HG03460 (cell line): ENCODE data around the gene DDX20.

Experiments
- ATAC-seq: cut with Tn5 transposase; IDR thresholded peaks from one replicate; pipeline ENCODE4 v1.9.1; 2021; ENCODE audit not compliant: unreplicated experiment

The DDX20 gene

DNA sequence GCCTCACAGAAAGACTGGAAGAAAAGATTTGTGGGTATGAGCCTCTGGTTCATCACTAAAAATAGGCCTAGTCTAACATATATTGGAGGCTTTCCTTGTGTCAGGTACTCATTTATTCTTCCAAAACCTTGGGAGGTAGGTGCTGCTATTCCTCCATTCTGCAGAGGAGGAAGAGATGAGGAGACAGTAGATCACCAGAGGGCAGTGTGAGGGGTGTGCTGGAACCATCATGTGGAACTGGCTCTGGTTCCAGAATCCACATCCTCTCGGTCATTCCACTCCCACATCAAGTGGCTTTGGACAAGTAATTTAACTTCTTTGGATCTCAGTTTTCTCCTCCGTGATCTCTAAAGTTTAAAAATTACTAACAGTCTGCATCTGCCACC lies 9.1 kb upstream of the DDX20 start:
- no peak for ATAC-seq

DNA sequence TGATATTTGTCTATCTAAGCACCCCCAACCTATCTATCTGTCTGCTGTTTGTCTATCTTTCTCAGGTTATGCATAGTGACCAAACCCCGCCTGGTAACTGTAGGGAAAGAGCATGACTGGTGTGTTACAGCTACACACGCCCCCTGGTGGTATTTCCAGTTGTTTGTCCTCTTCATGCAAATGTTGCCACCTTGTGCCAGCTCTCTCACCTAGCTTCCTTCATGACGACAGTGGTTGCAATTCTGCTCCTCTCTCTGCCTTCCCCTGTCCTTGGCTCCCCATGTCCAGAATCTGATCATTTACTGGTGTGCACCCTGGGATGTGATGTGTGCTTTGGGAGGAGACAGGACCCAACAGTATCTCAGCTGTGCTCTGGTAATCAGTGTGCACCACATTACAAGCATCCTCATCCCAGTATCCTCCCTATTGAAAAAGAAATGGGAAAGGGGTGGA lies 8.4 kb upstream of the DDX20 start:
- ATAC-seq, result no peak

DNA sequence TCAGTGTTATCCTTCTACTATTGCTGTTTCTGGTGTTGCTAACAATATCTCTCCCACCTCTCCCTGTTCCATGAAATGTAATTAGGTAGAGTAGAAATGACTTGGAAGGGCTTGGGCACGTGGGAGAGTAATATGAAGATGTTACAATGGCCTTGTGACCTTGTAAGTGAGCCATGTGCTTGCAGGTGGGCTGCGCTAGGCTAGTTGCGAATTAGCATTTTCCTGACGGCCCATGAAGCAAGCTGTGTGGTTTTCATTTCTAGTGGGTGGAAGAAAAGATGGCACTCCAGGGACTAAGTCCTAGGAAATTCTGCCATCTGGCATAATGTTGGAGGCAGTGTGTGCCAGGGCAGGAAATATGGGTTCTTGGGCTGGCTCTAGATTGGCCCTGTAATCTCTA lies 7.8 kb upstream of the DDX20 start:
- ATAC-seq, result no peak

DNA sequence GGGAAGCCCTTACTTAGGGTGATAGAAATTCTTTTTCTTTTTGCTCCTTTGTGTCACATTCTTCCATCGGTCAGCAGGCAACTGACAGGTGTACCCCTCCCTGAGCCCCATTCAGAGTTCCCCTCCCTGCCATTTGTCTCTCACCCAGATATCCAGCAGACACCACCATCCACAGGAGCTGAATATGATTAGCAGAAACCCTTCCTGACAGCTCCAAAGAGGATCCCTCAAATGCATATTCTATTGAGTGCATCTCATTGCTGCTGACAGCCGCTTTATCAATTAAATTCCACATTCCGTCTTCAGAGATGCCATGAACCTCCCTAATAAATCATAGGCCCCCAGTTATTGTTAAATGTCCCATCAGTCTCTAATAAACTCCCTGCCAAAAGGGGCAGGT lies 6.1 kb upstream of the DDX20 start:
- no peak for ATAC-seq

DNA sequence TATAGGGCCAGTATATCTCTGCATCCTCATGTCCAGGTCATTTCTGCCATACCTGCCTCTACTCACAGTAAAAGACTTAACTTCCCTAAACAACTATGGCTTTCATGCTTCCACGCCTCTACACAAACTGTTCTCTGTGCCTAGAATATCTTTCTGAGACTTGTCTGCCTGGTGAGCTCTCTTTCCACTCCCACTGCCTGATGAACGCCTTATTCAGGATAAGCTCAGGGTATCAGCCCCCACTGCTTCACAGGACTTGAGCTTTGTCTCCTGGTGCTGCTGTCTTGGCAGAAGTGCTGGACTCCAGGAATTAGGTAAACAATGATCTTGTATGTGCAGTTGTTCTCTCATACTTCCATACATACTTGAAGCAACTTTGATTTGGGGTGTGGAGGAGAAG lies 4.8 kb upstream of the DDX20 start:
- ATAC-seq, result no peak

DNA sequence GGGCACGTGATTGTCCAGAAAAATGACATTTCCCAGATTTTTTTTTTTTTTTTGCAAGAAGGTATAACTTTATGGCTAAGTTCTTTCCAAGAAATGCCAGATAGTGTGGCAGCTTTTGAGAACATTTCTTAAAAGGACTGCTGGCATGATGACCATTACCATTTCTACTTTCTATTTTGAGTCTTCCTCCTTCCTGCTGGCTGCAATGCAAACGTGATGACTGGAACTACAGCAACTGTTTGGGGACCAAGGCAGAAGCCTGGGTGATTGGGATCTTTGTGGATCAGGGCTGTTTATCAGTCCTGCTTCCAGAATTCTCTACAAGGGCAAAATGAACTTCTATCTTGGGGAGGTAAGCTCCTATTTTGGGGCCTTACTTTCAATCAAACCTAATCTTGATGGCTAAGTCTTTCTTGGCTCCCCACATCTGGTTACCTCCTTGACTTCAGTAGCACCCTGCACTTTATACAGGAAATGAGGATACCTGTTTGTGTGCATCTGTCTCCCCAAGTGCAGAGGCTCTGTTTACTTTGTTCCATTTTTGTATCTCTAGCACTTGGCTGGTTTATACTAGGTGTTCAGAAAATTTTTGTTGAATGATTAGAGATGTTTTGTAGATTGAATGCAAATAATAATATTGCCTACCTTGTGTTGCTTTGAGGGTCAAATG lies 3.7 kb upstream of the DDX20 start:
- no peak for ATAC-seq

DNA sequence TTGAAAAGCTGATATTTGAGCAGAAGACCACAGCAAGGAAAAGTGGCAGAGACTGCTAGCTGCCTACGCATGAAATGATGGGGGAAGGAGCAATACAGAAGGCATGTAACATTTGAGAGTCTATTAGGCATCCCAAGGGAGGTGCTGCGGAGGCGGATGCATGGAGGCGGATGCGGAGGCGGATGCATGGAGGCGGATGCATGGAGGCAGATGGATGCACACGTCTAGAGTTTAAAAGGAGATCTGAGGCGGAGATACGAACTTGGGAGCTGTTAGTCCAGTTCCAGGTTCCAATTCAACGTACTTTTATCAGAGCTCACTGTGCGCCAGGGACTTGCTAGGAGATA lies 744 bp upstream of the DDX20 start:
- ATAC-seq, result peak; percentile 11

DNA sequence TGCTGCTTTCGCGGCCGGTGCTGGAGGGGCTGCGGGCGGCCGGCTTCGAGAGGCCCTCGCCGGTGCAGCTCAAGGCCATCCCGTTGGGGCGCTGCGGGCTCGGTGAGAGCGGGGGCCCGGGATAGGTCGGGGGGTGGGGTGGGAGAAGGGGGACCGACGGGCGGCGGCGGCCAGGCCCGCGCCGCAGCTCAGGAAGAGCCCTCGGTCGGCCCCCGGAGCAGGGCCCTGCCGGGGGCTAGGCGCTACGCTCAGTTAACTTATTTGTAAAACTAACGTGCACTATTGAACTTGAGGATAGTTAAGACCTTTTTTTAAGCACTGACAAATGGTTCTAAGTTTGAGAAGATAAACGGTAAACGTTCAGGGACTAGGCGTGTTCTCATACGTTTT lies 418 bp downstream of the DDX20 start:
- peak; percentile 4 for ATAC-seq

DNA sequence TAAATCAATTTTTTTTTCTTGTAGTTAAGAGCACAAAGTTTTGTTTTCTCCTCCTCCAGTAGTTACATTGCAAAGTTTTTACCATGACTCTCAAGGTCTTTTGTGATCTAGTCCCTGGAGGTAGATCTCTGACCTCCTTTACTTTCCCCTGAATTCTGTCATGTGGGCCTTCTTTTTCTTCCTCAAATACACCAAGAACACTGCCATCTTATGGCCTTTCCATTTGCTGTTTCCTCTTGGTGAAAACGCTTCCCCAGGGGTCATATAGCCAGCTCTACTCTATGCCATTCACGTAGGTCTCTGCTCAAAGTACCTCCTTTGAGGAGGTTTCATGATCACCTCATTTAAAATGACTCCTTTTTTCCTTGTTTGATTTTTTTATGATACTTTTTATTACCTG lies 2.7 kb downstream of the DDX20 start:
- ATAC-seq, result no peak

DNA sequence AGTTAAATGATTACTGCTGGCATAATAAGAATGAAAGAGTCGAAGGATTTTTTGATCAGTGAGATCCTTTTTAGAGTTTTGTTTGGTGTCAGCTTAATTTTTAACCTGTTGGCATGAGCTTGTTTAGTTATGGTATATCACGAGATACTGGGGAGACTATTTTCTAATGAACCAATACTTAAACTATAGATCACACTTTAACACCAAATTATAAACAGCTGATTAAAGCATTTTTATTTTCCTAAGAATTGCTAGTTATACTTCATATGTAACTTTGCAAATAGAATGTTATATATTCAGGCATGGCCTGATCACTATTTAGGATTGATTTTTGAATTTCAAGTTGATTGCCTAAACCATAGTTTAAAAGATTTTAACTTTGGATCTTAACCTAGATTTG lies 6.0 kb downstream of the DDX20 start:
- no peak for ATAC-seq

DNA sequence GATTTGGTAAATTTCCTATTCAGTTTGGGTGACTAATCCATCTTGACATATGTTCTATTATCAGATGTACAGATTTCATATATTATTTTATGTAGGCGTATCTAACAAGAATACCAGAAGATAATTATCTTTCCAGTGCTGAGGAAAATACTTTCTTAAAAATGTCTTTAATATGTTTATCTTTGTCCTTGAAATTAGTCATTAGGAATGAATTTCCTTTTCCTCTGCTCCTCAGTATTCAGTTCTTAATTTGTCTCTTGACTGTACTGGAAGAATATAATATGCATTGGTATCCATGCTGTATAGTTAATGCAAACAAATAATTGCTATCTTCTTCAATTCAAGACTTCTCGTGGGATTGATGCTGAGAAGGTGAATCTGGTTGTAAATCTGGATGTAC lies 6.6 kb downstream of the DDX20 start:
- no peak for ATAC-seq

DNA sequence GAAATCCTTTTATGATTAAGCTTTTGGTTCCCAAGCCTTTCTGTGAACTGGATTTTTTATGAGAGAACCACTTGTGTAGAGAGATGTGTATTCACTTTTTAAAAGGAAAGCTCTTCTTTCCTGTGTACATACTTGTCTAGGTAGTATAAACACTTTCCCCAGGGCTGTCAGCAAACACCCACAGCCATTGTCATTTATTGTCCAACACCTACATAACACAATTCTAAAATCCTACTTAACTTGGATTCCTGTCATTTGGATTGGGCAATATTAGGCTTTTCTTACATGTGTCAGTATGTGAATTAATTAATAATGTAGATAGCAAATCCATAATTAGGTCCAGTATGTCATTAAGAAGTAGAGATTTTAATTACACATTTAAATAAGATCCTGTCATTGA lies 12.3 kb downstream of the DDX20 start:
- ATAC-seq, result no peak

DNA sequence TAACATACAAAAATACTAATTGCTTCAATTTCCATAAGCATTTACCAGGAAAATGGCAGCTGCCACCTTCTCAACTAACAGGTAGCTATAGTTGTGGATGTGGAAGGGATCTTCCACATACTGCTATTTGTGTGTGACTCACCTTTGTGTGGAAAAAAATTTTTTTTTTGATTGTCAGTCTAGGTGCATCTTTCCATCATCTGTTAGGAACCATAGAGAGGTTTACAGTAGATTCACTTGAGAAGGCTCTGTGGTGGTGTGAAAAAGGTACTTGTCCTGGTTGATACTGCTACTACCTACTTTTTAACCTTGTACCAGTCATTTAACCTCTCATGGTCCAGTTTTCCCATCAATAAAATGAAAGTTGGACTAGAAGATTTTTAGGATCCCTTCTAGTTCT lies 12.9 kb downstream of the DDX20 start:
- ATAC-seq, result no peak

DNA sequence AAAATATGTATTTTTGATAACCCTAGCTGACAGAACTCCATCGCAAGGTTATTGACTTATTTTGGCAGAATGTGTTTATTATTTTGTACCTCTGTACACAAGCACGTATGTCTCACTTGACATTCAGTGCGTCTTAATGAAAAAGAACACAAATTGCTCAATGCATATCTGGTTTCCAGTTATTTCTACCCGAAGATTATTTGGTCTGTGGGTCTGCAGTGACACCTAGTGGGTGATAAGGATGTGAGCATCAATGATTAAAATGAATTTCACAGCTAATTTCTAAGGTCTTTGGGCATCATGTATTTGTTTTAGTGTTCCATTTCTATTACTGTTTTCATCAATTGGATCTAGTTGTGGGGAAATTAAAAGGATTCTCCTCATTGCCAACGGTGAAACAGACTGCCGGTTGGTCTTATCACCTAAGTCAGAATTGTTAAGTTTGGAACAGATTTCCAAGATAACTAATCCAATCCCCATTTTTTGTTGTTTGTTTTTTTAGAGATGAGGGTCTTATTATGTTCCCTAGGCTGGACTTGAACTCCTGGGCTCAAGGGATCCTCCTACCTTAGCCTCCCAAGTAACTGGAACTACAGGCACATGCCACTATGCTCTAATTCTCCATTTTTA lies 13.9 kb downstream of the DDX20 start:
- ATAC-seq, result no peak

DNA sequence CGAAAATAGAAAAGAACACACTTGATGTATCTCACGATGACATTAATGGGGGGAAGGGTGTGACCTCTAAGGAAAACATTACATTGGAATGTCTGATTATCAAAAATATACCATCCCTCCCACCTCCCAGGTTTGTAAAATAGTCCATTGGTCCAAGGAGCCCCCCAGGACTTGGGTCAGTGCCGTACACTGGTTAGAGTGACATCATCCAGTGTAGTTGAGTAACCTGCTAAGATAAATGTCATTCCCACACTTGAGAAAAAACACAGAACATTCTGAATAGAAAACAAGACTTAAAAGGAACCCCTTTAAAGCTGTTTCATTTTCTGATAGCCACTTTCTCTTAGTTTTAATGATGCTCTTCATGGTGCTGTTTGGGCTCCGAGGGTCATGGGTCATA lies 15.2 kb downstream of the DDX20 start:
- no peak for ATAC-seq

DNA sequence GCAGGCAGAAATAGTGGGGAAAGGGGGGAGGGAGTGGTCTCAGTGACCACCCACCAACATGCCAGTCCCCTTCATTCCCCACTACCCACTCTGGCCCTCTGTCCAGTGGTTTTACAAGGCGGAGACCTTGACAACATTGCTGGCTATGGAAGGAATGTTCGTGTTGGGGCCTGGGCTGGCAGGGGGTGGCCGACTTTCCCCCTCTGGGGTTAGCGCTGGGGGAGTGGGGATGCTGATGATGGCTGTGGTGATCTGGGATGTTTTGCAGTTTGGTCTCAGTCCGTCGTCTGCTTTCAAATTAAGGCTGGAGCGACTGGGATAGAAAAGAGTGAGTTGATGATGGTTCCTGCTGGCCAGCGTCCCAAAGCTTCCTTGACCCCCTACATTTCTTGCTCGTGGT lies 20.3 kb downstream of the DDX20 start:
- ATAC-seq, result no peak

DNA sequence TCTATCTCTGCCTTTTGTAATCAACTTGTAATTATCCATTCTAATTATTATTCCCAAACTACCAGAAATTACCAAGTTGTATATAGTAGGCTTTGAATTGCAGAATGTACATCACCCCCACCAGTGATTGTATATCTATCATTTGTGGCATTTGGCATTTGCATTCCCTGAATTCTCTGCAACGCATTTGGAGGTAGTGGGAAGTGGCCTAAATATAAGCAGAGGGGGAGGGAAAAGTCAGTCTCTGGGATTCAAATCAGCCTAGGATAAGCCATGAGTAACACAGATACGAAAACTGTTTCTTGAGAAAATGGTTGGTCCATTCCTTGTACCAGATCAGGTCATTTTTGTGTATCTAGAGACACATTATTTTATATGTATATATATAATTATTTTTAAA lies 20.7 kb downstream of the DDX20 start:
- ATAC-seq, result no peak

DNA sequence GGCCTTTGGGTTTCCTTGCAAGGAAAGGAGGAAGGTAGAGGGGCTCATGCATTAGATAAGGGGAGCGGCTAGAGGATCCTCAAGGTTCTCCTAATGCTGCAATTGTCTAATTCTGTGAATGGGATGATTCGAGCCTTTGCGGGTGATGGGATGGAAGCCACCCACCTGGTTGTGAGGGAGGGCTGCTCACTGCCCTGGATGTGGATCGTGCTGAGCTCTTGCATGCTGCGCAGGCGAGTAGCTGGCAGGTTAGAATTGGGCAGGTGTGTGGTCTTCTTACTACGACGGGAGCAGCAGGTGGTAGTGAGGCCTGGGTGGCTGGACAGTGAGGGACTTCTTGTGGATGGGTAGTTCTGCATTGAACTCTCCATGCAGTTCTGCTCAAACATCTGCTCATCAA lies 21.2 kb downstream of the DDX20 start:
- ATAC-seq, result no peak

DNA sequence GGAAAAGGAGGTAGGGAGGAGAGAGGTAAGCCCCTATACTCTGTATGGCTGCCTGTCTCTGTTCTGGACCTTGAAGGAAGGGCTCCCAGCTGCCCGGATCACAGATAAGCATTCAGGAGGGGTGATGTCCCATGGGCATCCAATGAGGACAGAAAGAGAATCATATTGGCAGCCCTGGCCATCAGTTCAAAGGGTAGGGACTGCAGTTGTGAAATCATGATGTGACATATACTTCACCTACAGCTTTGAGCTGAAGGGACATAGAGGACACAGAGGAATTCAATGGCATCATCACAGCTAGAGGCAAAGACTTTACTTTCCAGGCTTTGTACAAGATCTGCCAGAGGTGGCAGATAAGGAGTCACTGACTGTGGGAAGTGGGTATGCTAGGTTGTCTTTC lies 21.6 kb downstream of the DDX20 start:
- ATAC-seq, result no peak

DNA sequence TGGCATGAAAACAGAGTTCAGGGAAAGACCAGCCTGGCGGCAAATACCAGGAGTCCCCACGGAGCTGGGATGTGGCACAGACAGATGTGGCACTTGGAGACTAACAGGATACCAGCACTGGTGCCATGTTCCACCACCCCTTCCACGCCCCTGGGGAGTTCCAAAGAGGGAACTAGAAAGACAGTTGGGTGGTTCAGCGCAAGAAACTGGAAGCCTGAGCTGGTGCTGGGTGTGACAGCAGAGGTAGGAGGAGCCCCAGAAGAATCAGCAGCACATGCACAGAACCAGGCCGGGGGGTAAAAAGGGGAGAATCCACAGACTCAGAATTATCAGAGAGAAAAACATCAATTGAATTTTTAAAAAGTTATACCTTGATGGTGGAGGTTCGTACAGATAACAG lies 22.4 kb downstream of the DDX20 start:
- ATAC-seq, result no peak

DNA sequence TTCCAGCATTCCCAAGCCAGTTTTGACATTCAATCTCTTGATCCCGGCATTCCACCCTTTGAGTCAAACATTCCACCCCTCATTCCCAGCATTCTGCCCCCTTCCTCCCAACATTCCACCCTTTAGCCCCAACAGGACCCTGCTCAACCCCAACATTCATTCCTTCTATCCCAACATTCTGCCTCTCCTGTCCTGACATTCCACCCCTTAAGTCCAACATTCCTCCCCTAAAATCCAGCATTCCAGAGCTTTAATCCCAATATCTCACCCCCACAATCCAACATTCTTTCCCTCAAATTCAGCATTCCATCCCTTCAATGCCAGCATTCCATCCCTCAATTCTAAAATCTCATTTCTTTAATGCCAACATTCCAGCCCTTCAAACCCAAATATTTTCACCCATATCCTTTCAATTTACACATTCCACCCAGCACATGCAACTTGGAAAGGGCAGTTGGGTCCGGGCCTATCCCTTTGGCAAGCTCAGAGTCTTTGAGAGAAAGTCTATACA lies 22.9 kb downstream of the DDX20 start:
- ATAC-seq, result no peak

DNA sequence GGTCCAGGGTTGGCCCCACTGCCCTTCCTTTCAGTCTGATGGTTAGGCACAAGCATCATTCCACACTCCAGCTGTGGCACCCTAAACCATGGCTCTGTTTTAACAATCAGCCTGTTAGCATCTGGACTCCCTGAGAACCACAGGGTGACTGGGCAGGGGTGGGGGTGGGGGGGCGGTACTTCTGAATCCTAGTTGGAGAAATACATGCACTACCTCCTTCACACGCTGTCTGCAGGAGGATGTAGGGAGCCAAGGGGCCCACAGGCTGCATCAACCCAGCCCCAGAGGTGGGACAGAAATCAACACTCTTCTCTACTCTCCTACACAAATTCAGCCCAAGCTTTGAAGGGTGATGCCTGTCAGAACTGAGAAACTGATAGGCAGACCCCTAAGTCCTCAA lies 23.8 kb downstream of the DDX20 start:
- ATAC-seq, result no peak

DNA sequence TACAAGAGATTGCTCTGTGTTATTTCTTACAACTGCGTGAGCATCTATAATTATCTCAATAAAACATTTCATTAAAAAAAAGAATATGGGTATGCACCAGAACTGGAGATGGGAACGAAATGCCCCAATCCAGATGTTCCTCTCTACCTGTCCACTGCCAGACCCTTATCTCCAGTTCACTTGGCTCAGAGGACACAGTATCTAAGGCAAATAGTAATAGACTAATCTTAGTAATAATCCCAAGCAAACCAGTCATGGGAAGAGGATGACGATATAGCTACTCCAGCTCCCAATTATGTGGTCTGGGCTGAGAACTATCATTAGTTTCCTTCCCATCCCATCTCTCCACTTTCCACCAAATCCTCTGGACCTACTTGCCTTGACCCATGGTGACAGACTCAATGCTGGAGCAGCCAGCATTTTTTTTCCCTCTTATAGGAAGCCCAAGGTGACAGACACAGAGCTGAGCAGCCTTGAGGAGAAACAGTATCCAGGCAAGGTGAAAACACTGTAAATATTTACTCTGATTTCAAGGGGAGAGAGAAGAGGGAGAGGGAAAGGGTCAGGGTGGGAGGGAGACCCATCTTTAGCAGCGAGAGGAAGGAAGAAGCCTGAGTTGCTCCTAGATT lies 28.7 kb downstream of the DDX20 start:
- ATAC-seq, result no peak
